Activated naive CD8-positive, alpha-beta T cell (primary cell): ENCODE measurements around the gene GAD2.

Experiments used
- H3K27ac Mint-ChIP-seq: one replicate; pipeline ENCODE4 v1.8.0; 2021; ENCODE audit warnings: mixed read lengths
- H3K27me3 Mint-ChIP-seq: one replicate; pipeline ENCODE4 v1.8.0; 2021; ENCODE audit warnings: mixed read lengths
- H3K36me3 Mint-ChIP-seq: one replicate; pipeline ENCODE4 v1.8.0; 2021; ENCODE audit warnings: mixed read lengths
- H3K4me1 Mint-ChIP-seq: one replicate; pipeline ENCODE4 v1.8.0; 2021; ENCODE audit warnings: low read depth, mixed read lengths
- H3K4me3 Mint-ChIP-seq: one replicate; pipeline ENCODE4 v1.8.0; 2021; ENCODE audit warnings: mild to moderate bottlenecking, mixed read lengths
- H3K9me3 Mint-ChIP-seq: one replicate; pipeline ENCODE4 v1.8.0; 2021; ENCODE audit warnings: low read depth, mixed read lengths

Gene GAD2

GRCh38 chr10:26215396-26215934, 1.1 kb upstream of the GAD2 start:
- H3K4me1 Mint-ChIP-seq = peaks cover 40% of the 10 kb centered on the region
- no peaks in the 10 kb centered on the region for H3K36me3 Mint-ChIP-seq
- H3K4me3 Mint-ChIP-seq = peak overlapping the region; percentile 83
- no peaks in the 10 kb centered on the region for H3K9me3 Mint-ChIP-seq
- H3K27ac Mint-ChIP-seq = no peak overlapping the region
- H3K27me3 Mint-ChIP-seq = peaks cover 45% of the 10 kb centered on the region

- Mint-ChIP-seq H3K4me1 (peaks cover 40% of the 10 kb centered on the region), H3K36me3 (no peaks in the 10 kb centered on the region), H3K27me3 (peaks cover 51% of the 10 kb centered on the region), H3K4me3 (peak overlapping the region; percentile 83), H3K27ac (no peak overlapping the region), H3K9me3 (no peaks in the 10 kb centered on the region)
Observed at GRCh38 chr10:26215935-26216584, 514 bp upstream of the GAD2 start.

- Mint-ChIP-seq H3K36me3 (no peaks in the 10 kb centered on the region), H3K4me3 (peak overlapping the region; percentile 69), H3K27me3 (peaks cover 55% of the 10 kb centered on the region), H3K27ac (no peak overlapping the region), H3K9me3 (no peaks in the 10 kb centered on the region), H3K4me1 (peaks cover 36% of the 10 kb centered on the region)
Observed at GRCh38 chr10:26217396-26218086, 967 bp downstream of the GAD2 start.

GRCh38 chr10:26219676-26220075, 3.1 kb downstream of the GAD2 start:
- no peaks in the 10 kb centered on the region for H3K36me3 Mint-ChIP-seq
- peaks cover 33% of the 10 kb centered on the region for H3K4me1 Mint-ChIP-seq
- H3K27me3 Mint-ChIP-seq = peaks cover 54% of the 10 kb centered on the region
- H3K9me3 Mint-ChIP-seq = no peaks in the 10 kb centered on the region
- H3K4me3 Mint-ChIP-seq = no peak overlapping the region
- H3K27ac Mint-ChIP-seq = no peak overlapping the region

GRCh38 chr10:26220901-26221300, 4.3 kb downstream of the GAD2 start:
- Mint-ChIP-seq H3K9me3 (no peaks in the 10 kb centered on the region), H3K27ac (no peak overlapping the region), H3K36me3 (no peaks in the 10 kb centered on the region), H3K4me3 (no peak overlapping the region), H3K4me1 (peaks cover 21% of the 10 kb centered on the region), H3K27me3 (peaks cover 56% of the 10 kb centered on the region)

GRCh38 chr10:26221541-26221940, 5.0 kb downstream of the GAD2 start:
- Mint-ChIP-seq H3K4me1 (peaks cover 16% of the 10 kb centered on the region), H3K4me3 (no peak overlapping the region), H3K27me3 (peaks cover 56% of the 10 kb centered on the region), H3K27ac (no peak overlapping the region), H3K36me3 (no peaks in the 10 kb centered on the region), H3K9me3 (no peaks in the 10 kb centered on the region)

GRCh38 chr10:26222563-26222962, 6.0 kb downstream of the GAD2 start:
- no peaks in the 10 kb centered on the region for H3K36me3 Mint-ChIP-seq
- H3K4me1 Mint-ChIP-seq = peaks cover 8% of the 10 kb centered on the region
- H3K9me3 Mint-ChIP-seq = no peaks in the 10 kb centered on the region
- H3K4me3 Mint-ChIP-seq = no peak overlapping the region
- no peak overlapping the region for H3K27ac Mint-ChIP-seq
- peaks cover 49% of the 10 kb centered on the region for H3K27me3 Mint-ChIP-seq

- no peaks in the 10 kb centered on the region for H3K36me3 Mint-ChIP-seq
- H3K4me3 Mint-ChIP-seq = no peak overlapping the region
- H3K4me1 Mint-ChIP-seq = no peaks in the 10 kb centered on the region
- peaks cover 43% of the 10 kb centered on the region for H3K27me3 Mint-ChIP-seq
- no peak overlapping the region for H3K27ac Mint-ChIP-seq
- no peaks in the 10 kb centered on the region for H3K9me3 Mint-ChIP-seq
Observed at GRCh38 chr10:26225322-26225721, 8.7 kb downstream of the GAD2 start.

- peaks cover 31% of the 10 kb centered on the region for H3K27me3 Mint-ChIP-seq
- H3K4me3 Mint-ChIP-seq = no peak overlapping the region
- H3K36me3 Mint-ChIP-seq = no peaks in the 10 kb centered on the region
- H3K4me1 Mint-ChIP-seq = no peaks in the 10 kb centered on the region
- H3K27ac Mint-ChIP-seq = no peak overlapping the region
- H3K9me3 Mint-ChIP-seq = no peaks in the 10 kb centered on the region
Observed at GRCh38 chr10:26227786-26228185, 11.2 kb downstream of the GAD2 start.

GRCh38 chr10:26232174-26232573, 15.6 kb downstream of the GAD2 start:
- H3K36me3 Mint-ChIP-seq = no peaks in the 10 kb centered on the region
- no peaks in the 10 kb centered on the region for H3K9me3 Mint-ChIP-seq
- H3K27me3 Mint-ChIP-seq = peaks cover 22% of the 10 kb centered on the region
- H3K4me1 Mint-ChIP-seq = no peaks in the 10 kb centered on the region
- no peak overlapping the region for H3K27ac Mint-ChIP-seq
- no peak overlapping the region for H3K4me3 Mint-ChIP-seq

- Mint-ChIP-seq H3K36me3 (no peaks in the 10 kb centered on the region), H3K9me3 (no peaks in the 10 kb centered on the region), H3K4me1 (no peaks in the 10 kb centered on the region), H3K4me3 (no peak overlapping the region), H3K27me3 (peaks cover 24% of the 10 kb centered on the region), H3K27ac (no peak overlapping the region)
Observed at GRCh38 chr10:26235761-26236160, 19.2 kb downstream of the GAD2 start.

- Mint-ChIP-seq H3K9me3 (no peaks in the 10 kb centered on the region), H3K27ac (no peak overlapping the region), H3K4me3 (no peak overlapping the region), H3K36me3 (no peaks in the 10 kb centered on the region), H3K27me3 (peaks cover 21% of the 10 kb centered on the region), H3K4me1 (no peaks in the 10 kb centered on the region)
Observed at GRCh38 chr10:26238378-26238777, 21.8 kb downstream of the GAD2 start.

- no peaks in the 10 kb centered on the region for H3K4me1 Mint-ChIP-seq
- H3K27ac Mint-ChIP-seq = no peak overlapping the region
- H3K4me3 Mint-ChIP-seq = no peak overlapping the region
- H3K36me3 Mint-ChIP-seq = no peaks in the 10 kb centered on the region
- H3K9me3 Mint-ChIP-seq = no peaks in the 10 kb centered on the region
- peaks cover 18% of the 10 kb centered on the region for H3K27me3 Mint-ChIP-seq
Observed at GRCh38 chr10:26242706-26243350, 26.3 kb downstream of the GAD2 start.

- Mint-ChIP-seq H3K4me3 (no peak overlapping the region), H3K27ac (no peak overlapping the region), H3K4me1 (no peaks in the 10 kb centered on the region), H3K27me3 (peaks cover 14% of the 10 kb centered on the region), H3K9me3 (no peaks in the 10 kb centered on the region), H3K36me3 (no peaks in the 10 kb centered on the region)
Observed at GRCh38 chr10:26243351-26243720, 26.8 kb downstream of the GAD2 start.

GRCh38 chr10:26249681-26250080, 33.1 kb downstream of the GAD2 start:
- no peaks in the 10 kb centered on the region for H3K9me3 Mint-ChIP-seq
- H3K27me3 Mint-ChIP-seq = peaks cover 6% of the 10 kb centered on the region
- no peak overlapping the region for H3K27ac Mint-ChIP-seq
- H3K4me1 Mint-ChIP-seq = no peaks in the 10 kb centered on the region
- no peaks in the 10 kb centered on the region for H3K36me3 Mint-ChIP-seq
- H3K4me3 Mint-ChIP-seq = no peak overlapping the region
